ENCODE data around the gene PRR29.

DNA sequence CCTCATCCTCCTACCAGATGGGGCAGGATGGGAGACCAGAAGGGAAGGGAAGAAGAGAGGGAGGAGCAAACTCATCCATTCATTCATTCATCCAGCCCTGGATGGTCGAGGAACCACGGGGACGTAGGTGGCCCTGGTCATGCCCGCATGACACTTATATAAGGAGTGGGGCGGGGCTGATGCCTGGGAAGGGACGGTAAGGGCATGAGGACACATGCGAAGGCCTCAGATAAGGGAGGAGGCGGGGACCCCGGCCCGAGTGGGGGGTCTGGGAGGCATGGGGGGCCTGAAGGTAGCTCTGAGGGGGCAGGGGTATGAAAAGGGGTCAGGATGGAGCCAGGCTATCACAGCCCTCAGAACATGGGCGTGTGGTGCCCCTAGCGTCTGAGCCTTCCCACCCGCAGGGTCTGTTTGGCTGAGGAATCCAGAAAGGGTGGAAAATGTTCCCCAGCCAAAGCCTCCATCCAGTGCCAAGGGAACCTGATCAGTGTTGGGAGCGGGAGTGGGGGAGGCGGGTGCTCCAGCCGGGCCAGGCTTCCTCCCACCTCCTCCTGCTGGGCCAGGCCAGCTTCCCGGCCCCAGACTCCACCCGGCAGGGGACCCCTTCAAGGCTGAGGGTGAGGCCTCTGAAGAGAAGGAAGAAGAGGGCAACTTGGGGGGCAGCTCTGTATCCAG lies 48.4 kb upstream of the PRR29 start:
- TF ChIP-seq POLR2AphosphoS5 (IDR thresholded peaks at IDR 0.05; ENCODE audit: borderline replicate concordance, low read depth, low read length) (no peak), EZH2 (IDR thresholded peaks at IDR 0.05) (no peak), FOXP2 (optimal IDR thresholded peaks at IDR 0.05; ENCODE audit: control extremely low read depth, extremely low read length, insufficient read depth) (no peak)

Data from SK-N-MC (cell line).